ENCODE results near the gene EMP1. TPM values are rescaled to one million over a fixed set of nuclear protein-coding genes. Genes with fewer than 3 reads are reported as not detected.

Gene EMP1
- total and polyA plus RNA-seq, 9 of the 15 experiments (the other 6 are each of a cell fraction or from before 2014, with no cell fraction given) = 0.10 to 0.60 TPM; not detected in 7

- no peak overlapping the region for H3K4me2 ChIP-seq (ENCODE audit: insufficient read depth, low read length)
- FAIRE-seq = no peak
- peak; percentile 51; the same call in 1 of the 2 replicates for TF ChIP-seq SMC3 (conservative IDR thresholded peaks at IDR 0.05; ENCODE audit: insufficient read depth, low read depth, low read length)
- TF ChIP-seq TBP (optimal IDR thresholded peaks at IDR 0.05; ENCODE audit: low read depth, low read length) = no peak
- peak; percentile 22 to 61; a peak in 3 of 4 replicates for TF ChIP-seq RAD21 (CRISPR knock-in tag; conservative IDR thresholded peaks at IDR 0.05 in 1 of 2, IDR thresholded peaks at IDR 0.05 in 1 of 2)
- peak; percentile 55 to 65 (median 65) for TF ChIP-seq CTCF (IDR thresholded peaks at IDR 0.05 in 2 of 3, conservative IDR thresholded peaks at IDR 0.05 in 1 of 3; ENCODE audit: insufficient read depth in 2 of 3, low read depth in 1 of 3, low read length in 3 of 3)
- TF ChIP-seq ZNF23 (CRISPR knock-in tag; IDR thresholded peaks at IDR 0.05) = no peak
- ChIA-PET CTCF (ENCODE audit: low intra/inter-chr PET ratio) (interaction anchor here (0.6 to 1.0 kb wide), 2 partner anchors 317 to 318 kb away, joined by 3 to 4 read pairs; no protein-coding TSS in a partner anchor), POLR2A (interaction anchor here (0.6 to 1.4 kb wide), 2 partner anchors 12 to 61 kb away, joined by 3 to 5 read pairs; no protein-coding TSS in a partner anchor)
- 2% methylated on average over 8 of the region's 8 CpGs for WGBS (ENCODE audit: insufficient coverage, low coverage, missing lambda C conversion rate)
- peak; percentile 71 for ATAC-seq
- H3K9me3 ChIP-seq (replicated peaks; ENCODE audit: control insufficient read depth, insufficient read depth, low read depth, low read length) = no peaks in the 10 kb centered on the region
- H3K27me3 ChIP-seq (ENCODE audit: control insufficient read depth in 2 of 2, insufficient read depth in 2 of 2, low read length in 2 of 2) = no peaks in the 10 kb centered on the region
- H3K4me1 ChIP-seq (replicated peaks in 1 of 2; ENCODE audit: control insufficient read depth in 2 of 2, insufficient read depth in 2 of 2, low read length in 2 of 2) = no peaks in the 10 kb centered on the region
- no peaks in the 10 kb centered on the region for H3K36me3 ChIP-seq (ENCODE audit: control insufficient read depth, insufficient read depth, low read length)
- no peak overlapping the region for H3K4me3 ChIP-seq
- H4K20me1 ChIP-seq (replicated peaks; ENCODE audit: control insufficient read depth, insufficient read depth, low read length) = no peaks in the 10 kb centered on the region
- no peak overlapping the region for H2AFZ ChIP-seq (ENCODE audit: low read depth, low read length)
- H3K79me2 ChIP-seq (ENCODE audit: control insufficient read depth, insufficient read depth, low read length) = no peaks in the 10 kb centered on the region
- intact Hi-C loops (cut with micrococcal nuclease) (no loop called here), in situ Hi-C loops (cut with MboI) (no loop called here)
- peak; percentile 14 to 36 (median 33) for DNase-seq (ENCODE audit: extremely low read depth in 1 of 4, low spot score in 3 of 4)
- H3K9ac ChIP-seq (ENCODE audit: insufficient read depth in 1 of 2, low read depth in 2 of 2, low read length in 2 of 2) = no peak overlapping the region
- H3K9me1 ChIP-seq (ENCODE audit: control insufficient read depth, insufficient read depth, low read length) = no peaks in the 10 kb centered on the region
- H3K27ac ChIP-seq (ENCODE audit: extremely low read depth, low read depth, low read length) = no peak overlapping the region
- BruUV-seq (replicated peaks) = no TSS peak
Measured at GRCh38 chr12:13233830-13234641, 37.5 kb downstream of the EMP1 start.
